Endothelial cell of umbilical vein (primary cell): ENCODE data around the gene CIB1. TPM values are rescaled to one million over a fixed set of nuclear protein-coding genes. Genes with fewer than 3 reads are reported as not detected.

ENCODE experiments used
- BruUV-seq: library from RNA; stranded (reverse); fragments of 400-500 nt; replicated peaks from 2 replicates; lab custom pipeline; 2021; lab: Mats Ljungman, UMichigan
- CTCF ChIA-PET: fragments of 300-600, 350-600 bp; sonication (Branson Sonifier 250); formaldehyde crosslinking; loops from one replicate; lab custom pipeline; 2021; ENCODE audit warnings: antibody characterized with exemption, inconsistent platforms; lab: Charles Lee
- POLR2A ChIA-PET: fragments of 300-600, 350-600 bp; sonication (Branson Sonifier 250); formaldehyde crosslinking; loops from one replicate; lab custom pipeline; 2021; ENCODE audit warnings: antibody characterized with exemption, inconsistent platforms; lab: Charles Lee
- DNase-seq: peaks from one replicate; pipeline ENCODE4 v3.0.0-alpha.2; 2011; ENCODE audit warnings: low read depth, low spot score
- FAIRE-seq: peaks from 2 replicates; lab custom pipeline; 2011; peaks lifted over from hg19 to GRCh38; lab: Jason Lieb, UNC
- H2AFZ ChIP-seq: 2 replicates; pipeline ENCODE4 v1.6.0; 2012; ENCODE audit warnings: low read depth, low read length, control low read depth, inconsistent platforms
- H3K27ac ChIP-seq: 2 replicates; pipeline ENCODE4 v1.5.1; 2011; ENCODE audit warnings: low read depth, mild to moderate bottlenecking, control low read depth, low read length, moderate library complexity; ENCODE audit not compliant: insufficient read depth
- H3K27me3 ChIP-seq, 2 experiments: 2 replicates each; pipeline versions ENCODE4 v1.6.0 to v1.6.1; 2011; ENCODE audit warnings: low read length in 2 of 2, mixed read lengths in 1 of 2; ENCODE audit not compliant: control insufficient read depth in 2 of 2, insufficient read depth in 2 of 2
- H3K36me3 ChIP-seq, 2 experiments: 2 replicates in 1 of 2; 3 replicates in 1 of 2; pipeline ENCODE4 v1.5.1; 2011; ENCODE audit warnings: low read length in 2 of 2, mild to moderate bottlenecking in 1 of 2, moderate library complexity in 1 of 2; ENCODE audit not compliant: control insufficient read depth in 2 of 2, insufficient read depth in 2 of 2; ENCODE audit errors: extremely low read depth in 1 of 2
- H3K4me1 ChIP-seq: 3 replicates; pipeline ENCODE4 v1.5.1; 2011; ENCODE audit warnings: mild to moderate bottlenecking, low read length; ENCODE audit not compliant: control insufficient read depth, insufficient read depth; ENCODE audit errors: extremely low read depth
- H3K4me2 ChIP-seq: 2 replicates; pipeline ENCODE4 v1.6.1; 2011; ENCODE audit warnings: low read length, control low read depth, mixed read lengths; ENCODE audit not compliant: insufficient read depth
- H3K4me3 ChIP-seq, 3 experiments: fragments of 200-600 bp in 1 of 3; sonication (generic), shearing (Covaris generic) in 1 of 3; replicated peaks in 1 of 3; 2 replicates each; pipeline ENCODE4 v1.5.1; 2011 to 2016; ENCODE audit warnings: control low read depth in 3 of 3, low read length in 3 of 3, mild to moderate bottlenecking in 2 of 3, inconsistent platforms in 1 of 3, low read depth in 1 of 3, moderate library complexity in 1 of 3; ENCODE audit not compliant: insufficient read depth in 1 of 3
- H3K79me2 ChIP-seq: 2 replicates; pipeline ENCODE4 v1.6.0; 2012; ENCODE audit warnings: low read length, inconsistent platforms; ENCODE audit not compliant: control insufficient read depth, insufficient read depth
- H3K9ac ChIP-seq: replicated peaks from 2 replicates; pipeline ENCODE3; 2011; ENCODE audit warnings: low read length, control low read depth; ENCODE audit not compliant: insufficient read depth; ENCODE audit errors: extremely low read depth
- H3K9me1 ChIP-seq: replicated peaks from 3 replicates; pipeline ENCODE4 v1.6.0; 2011; ENCODE audit warnings: mild to moderate bottlenecking, low read length; ENCODE audit not compliant: control insufficient read depth, insufficient read depth; ENCODE audit errors: extremely low read depth
- H3K9me3 ChIP-seq: replicated peaks from 2 replicates; pipeline ENCODE4 v1.5.1; 2012; ENCODE audit warnings: low read length, inconsistent platforms; ENCODE audit not compliant: control insufficient read depth, insufficient read depth
- H4K20me1 ChIP-seq: replicated peaks from 2 replicates; pipeline ENCODE3; 2011; ENCODE audit warnings: mild to moderate bottlenecking, low read length; ENCODE audit not compliant: control insufficient read depth, insufficient read depth; ENCODE audit errors: extremely low read depth
- EZH2 ChIP-seq: IDR thresholded peaks from 2 replicates; pipeline ENCODE4 v1.6.1; 2012; ENCODE audit warnings: borderline replicate concordance, low read depth, mild to moderate bottlenecking, moderate library complexity, low read length, inconsistent platforms; ENCODE audit not compliant: severe bottlenecking
- JUN ChIP-seq: IDR thresholded peaks from 2 replicates; pipeline ENCODE4 v1.6.1; 2011; ENCODE audit warnings: borderline replicate concordance, low read depth; ENCODE audit not compliant: insufficient read length, insufficient read depth
- MYC ChIP-seq: IDR thresholded peaks from one replicate; pipeline ENCODE4 v1.6.1; 2011; ENCODE audit warnings: mild to moderate bottlenecking, low read depth, low read length
- POLR2A ChIP-seq: IDR thresholded peaks from 2 replicates; pipeline ENCODE4 v1.6.1; 2012; ENCODE audit warnings: low read depth, mild to moderate bottlenecking, control low read depth, low read length
- POLR2AphosphoS5 ChIP-seq: IDR thresholded peaks from 2 replicates; pipeline ENCODE4 v1.6.1; 2012; ENCODE audit warnings: low read depth, mild to moderate bottlenecking, control low read depth, low read length, moderate library complexity; ENCODE audit not compliant: insufficient read depth
- dilution Hi-C: fragments of 300-500 bp; cut with MboI; formaldehyde crosslinking; loops from one replicate; pipeline ENCODE4 v1.15.0; 2019; ENCODE audit warnings: low sequenced_read_pairs; ENCODE audit not compliant: extremely low pct_ligation_motif_present
- intact Hi-C: fragments of 100-400 bp; cut with micrococcal nuclease; formaldehyde crosslinking; loops from one replicate; pipeline ENCODE4 v1.10.0; 2022
- polyA plus RNA-seq, 4 experiments: library from polyadenylated mRNA; depleted of rRNA in 3 of 4; stranded (reverse) in 3 of 4; unstranded in 1 of 4; fragments of >200 nt; gene quantifications; 2 replicates each; pipeline versions ENCODE4 v1.2.1 to v1.2.3, GENCODE V29; 2011 to 2012; ENCODE audit warnings: missing spikeins in 1 of 4
- total RNA-seq: library from RNA; stranded (reverse); gene quantifications from 2 replicates; pipeline ENCODE4 v1.2.3, GENCODE V29; 2021

CIB1 gene
- total and polyA plus RNA-seq, 2 donors (not counting 3 experiments of a cell fraction or from before 2014, with no cell fraction given), result 58.3 to 105 TPM

DNA sequence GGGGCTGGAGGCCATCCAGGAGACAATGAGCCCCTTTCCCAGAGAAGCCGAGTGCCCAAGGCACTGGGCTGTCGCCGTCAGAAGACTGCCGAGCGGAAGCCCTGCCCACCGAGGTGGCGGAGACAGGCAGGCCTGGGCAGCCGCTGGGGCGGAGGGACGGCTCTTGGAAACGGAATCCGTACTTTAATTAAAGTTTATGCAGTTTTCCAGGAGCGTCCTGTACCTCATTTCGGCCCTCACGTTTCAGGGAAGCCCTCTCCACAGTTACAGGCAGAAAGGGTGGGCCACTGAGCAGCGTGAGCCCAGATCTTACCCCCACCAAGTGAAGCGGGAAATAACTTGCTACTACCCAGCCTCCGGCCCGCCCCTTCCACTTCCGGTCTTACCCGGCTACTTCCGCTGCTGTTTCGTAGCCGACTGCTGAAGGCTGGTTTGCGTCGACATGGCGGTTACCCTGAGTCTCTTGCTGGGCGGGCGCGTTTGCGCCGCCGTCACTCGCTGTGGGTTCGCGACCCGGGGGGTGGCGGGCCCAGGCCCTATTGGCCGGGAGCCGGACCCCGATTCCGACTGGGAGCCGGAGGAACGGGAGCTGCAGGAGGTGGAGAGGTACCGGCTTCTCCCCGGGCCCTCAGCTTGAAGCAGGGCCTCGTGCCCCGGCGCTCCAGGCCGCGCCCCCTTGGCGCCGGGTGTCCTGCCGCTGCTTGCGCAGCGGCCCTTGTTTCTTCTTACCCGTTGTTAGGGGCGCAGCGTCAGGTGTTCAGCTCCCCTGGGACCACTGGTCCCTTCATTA lies 31.7 kb upstream of the CIB1 start, which contains the start of gene NGRN:
Gene NGRN (plus strand): TSS at position 402 of the 790 bp plus-strand sequence. CDS start 41 bp downstream, at position 443.
- Histone ChIP-seq H3K79me2 (peaks cover 43% of the 10 kb centered on the region), H3K4me3 (peak within 1 kb of the TSS; percentile 82 to 95 (median 85)), H3K27me3 (no peaks in the 10 kb centered on the region), H3K4me2 (peak within 1 kb of the TSS; percentile 98), H3K4me1 (peaks cover 55% of the 10 kb centered on the region), H3K36me3 (peaks cover 3 to 8% of the 10 kb centered on the region in 2 experiments), H2AFZ (peak within 1 kb of the TSS; percentile 29), H3K9ac (peak within 1 kb of the TSS; percentile 84), H3K9me3 (no peaks in the 10 kb centered on the region), H3K27ac (peak within 1 kb of the TSS; percentile 76), H4K20me1 (no peaks in the 10 kb centered on the region), H3K9me1 (no peaks in the 10 kb centered on the region)
- no peak for TF ChIP-seq JUN
- TF ChIP-seq POLR2A, result peak; percentile 96
- TF ChIP-seq EZH2, result no peak
- TF ChIP-seq POLR2AphosphoS5, result peak; percentile 96
- peak; percentile 67 for TF ChIP-seq MYC
- peak; percentile 96 for DNase-seq
- ChIA-PET POLR2A (interaction anchor here (1.1 kb wide), 1 partner anchor 32 kb away, joined by 6 read pairs; the partner anchor contains the start of genes CIB1 and GDPGP1), CTCF (interaction anchor here (0.6 to 1.2 kb wide), 7 partner anchors 16 to 129 kb away, joined by 3 to 8 read pairs (median 3); partner anchors contain the start of genes CIB1, GDPGP1, SEMA4B and TTLL13)
- intact Hi-C loops, result loop anchor here (1.0 kb wide), 2 partner anchors 16 to 31 kb away; partner anchors contain the start of genes GDPGP1 and TTLL13
- TSS peak; percentile 97 for BruUV-seq
- dilution Hi-C loops, result no loop called here
- FAIRE-seq, result peak; percentile 90

DNA sequence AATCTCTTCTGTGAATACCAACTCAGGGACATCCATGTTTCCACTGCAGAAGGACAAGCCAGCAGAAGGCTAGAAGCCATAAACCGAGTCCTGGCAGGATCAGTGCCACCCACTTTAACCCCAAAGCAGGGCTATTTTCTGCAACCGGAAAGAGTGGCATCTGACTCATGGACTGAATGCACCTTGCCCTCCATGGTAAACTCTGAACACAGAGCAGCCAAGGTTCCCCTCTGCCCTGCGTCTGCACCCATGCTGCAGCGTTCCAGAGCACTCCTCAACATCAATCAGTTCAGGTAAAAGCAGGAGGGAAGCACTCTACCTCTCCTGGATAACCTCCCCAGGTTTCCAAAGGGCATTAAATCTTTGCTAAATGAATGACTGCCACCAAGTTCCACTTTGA lies 30.9 kb upstream of the CIB1 start:
- Histone ChIP-seq H3K27me3 (no peaks in the 10 kb centered on the region), H3K4me1 (peaks cover 61% of the 10 kb centered on the region), H3K9me1 (no peaks in the 10 kb centered on the region), H3K4me2 (peak overlapping the region; percentile 98), H3K9me3 (no peaks in the 10 kb centered on the region), H3K4me3 (peak overlapping the region in 1 of 3 experiments; percentile 95), H3K79me2 (peaks cover 35% of the 10 kb centered on the region), H2AFZ (no peak overlapping the region), H3K27ac (peak overlapping the region; percentile 76), H4K20me1 (no peaks in the 10 kb centered on the region), H3K9ac (peak overlapping the region; percentile 84), H3K36me3 (peaks cover 0 to 3% of the 10 kb centered on the region in 2 experiments)
- intact Hi-C loops (loop anchor here (1.0 kb wide), 2 partner anchors 15 to 30 kb away; partner anchors contain the start of genes GDPGP1 and TTLL13), dilution Hi-C loops (no loop called here)
- peak; percentile 79 for FAIRE-seq
- ChIA-PET CTCF (no interaction called here), POLR2A (no interaction called here)
- TF ChIP-seq POLR2A (no peak), JUN (peak; percentile 31)
- DNase-seq, result peak; percentile 48
- BruUV-seq, result no TSS peak
